Measurements from ENCODE around the gene SHROOM3. TPM values are rescaled to one million over a fixed set of nuclear protein-coding genes. Genes with fewer than 3 reads are reported as not detected.

Gene SHROOM3
- total and polyA plus RNA-seq, 7 donors, result 5.1 to 71.0 (median 28.2) TPM

GRCh38 chr4:76665721-76666120 lies 230.7 kb downstream of the SHROOM3 start:
- Histone ChIP-seq H3K36me3 (no peaks in the 10 kb centered on the region), H3K4me3 (no peak overlapping the region), H3K9me3 (no peaks in the 10 kb centered on the region), H3K27ac (no peak overlapping the region), H3K4me1 (no peaks in the 10 kb centered on the region), H3K27me3 (no peaks in the 10 kb centered on the region)
- intact Hi-C loops (cut with DNase I), result no loop called here
- TF ChIP-seq EP300 (IDR thresholded peaks at IDR 0.05) (no peak), POLR2A (IDR thresholded peaks at IDR 0.05) (no peak), POLR2AphosphoS5 (IDR thresholded peaks at IDR 0.05) (no peak), CTCF (IDR thresholded peaks at IDR 0.05) (no peak)
- DNase-seq, result no peak
- WGBS, 2 donors, result 66 to 81% methylated on average over 4 of the region's 4 CpGs

GRCh38 chr4:76666944-76667532 lies 232.0 kb downstream of the SHROOM3 start:
- TF ChIP-seq CTCF (IDR thresholded peaks at IDR 0.05) (no peak), EP300 (IDR thresholded peaks at IDR 0.05) (no peak), POLR2A (IDR thresholded peaks at IDR 0.05) (no peak), POLR2AphosphoS5 (IDR thresholded peaks at IDR 0.05) (no peak)
- 17 to 55% methylated on average over 5 of the region's 5 CpGs for WGBS, 2 donors

GRCh38 chr4:76670631-76671030 lies 235.6 kb downstream of the SHROOM3 start:
- DNase-seq, result no peak
- Histone ChIP-seq H3K36me3 (no peaks in the 10 kb centered on the region), H3K9me3 (no peaks in the 10 kb centered on the region), H3K27me3 (no peaks in the 10 kb centered on the region), H3K4me3 (no peak overlapping the region), H3K27ac (no peak overlapping the region), H3K4me1 (no peaks in the 10 kb centered on the region)
- intact Hi-C loops (cut with DNase I), result no loop called here
- TF ChIP-seq POLR2AphosphoS5 (IDR thresholded peaks at IDR 0.05) (no peak), CTCF (IDR thresholded peaks at IDR 0.05) (no peak), EP300 (IDR thresholded peaks at IDR 0.05) (no peak), POLR2A (IDR thresholded peaks at IDR 0.05) (no peak)
- WGBS, 2 donors, result 94 to 98% methylated on average over 2 of the region's 2 CpGs

More at GRCh38 chr4:76666944-76667532, 232.0 kb downstream of the SHROOM3 start:
- H3K36me3 ChIP-seq, result no peaks in the 10 kb centered on the region
- H3K4me3 ChIP-seq, result no peak overlapping the region
- no peaks in the 10 kb centered on the region for H3K4me1 ChIP-seq
- intact Hi-C loops (cut with DNase I), result no loop called here
- H3K9me3 ChIP-seq, result no peaks in the 10 kb centered on the region
- no peaks in the 10 kb centered on the region for H3K27me3 ChIP-seq
- DNase-seq, result no peak
- H3K27ac ChIP-seq, result no peak overlapping the region

- intact Hi-C loops (cut with DNase I), result no loop called here
- no peak for DNase-seq
- Histone ChIP-seq H3K36me3 (no peaks in the 10 kb centered on the region), H3K27me3 (no peaks in the 10 kb centered on the region), H3K4me3 (no peak overlapping the region), H3K4me1 (no peaks in the 10 kb centered on the region), H3K9me3 (no peaks in the 10 kb centered on the region), H3K27ac (no peak overlapping the region)
- TF ChIP-seq POLR2AphosphoS5 (IDR thresholded peaks at IDR 0.05), result no peak
- no peak for TF ChIP-seq POLR2A (IDR thresholded peaks at IDR 0.05)
- no peak for TF ChIP-seq EP300 (IDR thresholded peaks at IDR 0.05)
- no peak for TF ChIP-seq CTCF (IDR thresholded peaks at IDR 0.05)
- WGBS, 2 donors, result 96 to 98% methylated on average over 1 of the region's 1 CpG
Measured at GRCh38 chr4:76673362-76673761, 238.3 kb downstream of the SHROOM3 start.

GRCh38 chr4:76674983-76675382 lies 240.0 kb downstream of the SHROOM3 start:
- no peaks in the 10 kb centered on the region for H3K4me1 ChIP-seq
- 20 to 73% methylated on average over 3 of the region's 3 CpGs for WGBS, 2 donors

More at GRCh38 chr4:76674983-76675382, 240.0 kb downstream of the SHROOM3 start:
- Histone ChIP-seq H3K27ac (no peak overlapping the region), H3K27me3 (no peaks in the 10 kb centered on the region), H3K36me3 (no peaks in the 10 kb centered on the region), H3K4me3 (no peak overlapping the region), H3K9me3 (no peaks in the 10 kb centered on the region)
- no peak for DNase-seq
- TF ChIP-seq CTCF (IDR thresholded peaks at IDR 0.05) (no peak), EP300 (IDR thresholded peaks at IDR 0.05) (no peak), POLR2A (IDR thresholded peaks at IDR 0.05) (no peak), POLR2AphosphoS5 (IDR thresholded peaks at IDR 0.05) (no peak)
- intact Hi-C loops (cut with DNase I), result no loop called here
